Cardiac fibroblast (primary cell): Measurements from ENCODE around the gene PDLIM4.

ENCODE experiments used
- DNase-seq, 2 donors: peaks; one replicate each; pipeline versions ENCODE4 v3.0.0 to v3.0.0-alpha.2; 2010; ENCODE audit warnings: low read depth in 2 of 2
- H3K4me3 ChIP-seq, 2 donors: replicated peaks in 1 of 2; 1 replicate in 1 of 2; 2 replicates in 1 of 2; pipeline ENCODE4 v1.5.1; 2011; ENCODE audit warnings: low read depth in 2 of 2, low read length in 2 of 2, mild to moderate bottlenecking in 2 of 2, moderate library complexity in 1 of 2
- TF ChIP-seq, protein P1 (sequence below): IDR thresholded peaks from one replicate; pipeline ENCODE4 v1.5.1; 2011; ENCODE audit warnings: low read depth, mild to moderate bottlenecking, low read length, inconsistent platforms

Gene PDLIM4

DNA sequence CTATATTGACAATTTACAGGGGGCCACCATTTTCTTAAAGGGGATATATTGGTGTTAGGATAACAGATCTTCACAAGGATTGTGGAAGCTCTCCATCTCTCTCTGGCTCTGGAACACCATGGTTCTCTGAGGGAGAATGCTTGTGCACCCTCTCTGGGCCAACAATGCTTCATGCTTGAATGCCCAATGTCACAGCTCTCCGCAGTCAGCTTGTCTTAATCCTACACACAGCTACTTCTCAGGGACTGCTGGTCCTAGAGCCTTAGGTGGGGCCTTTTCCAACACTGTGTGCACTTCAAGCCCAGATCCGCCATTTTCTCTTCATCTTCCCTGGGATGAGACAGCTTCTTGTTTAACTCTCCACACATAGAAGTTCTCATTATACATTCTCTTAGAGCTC, 6.9 kb upstream of the PDLIM4 start:
- no peak for DNase-seq
- no peak overlapping the region for H3K4me3 ChIP-seq
- TF ChIP-seq, protein P1, sequence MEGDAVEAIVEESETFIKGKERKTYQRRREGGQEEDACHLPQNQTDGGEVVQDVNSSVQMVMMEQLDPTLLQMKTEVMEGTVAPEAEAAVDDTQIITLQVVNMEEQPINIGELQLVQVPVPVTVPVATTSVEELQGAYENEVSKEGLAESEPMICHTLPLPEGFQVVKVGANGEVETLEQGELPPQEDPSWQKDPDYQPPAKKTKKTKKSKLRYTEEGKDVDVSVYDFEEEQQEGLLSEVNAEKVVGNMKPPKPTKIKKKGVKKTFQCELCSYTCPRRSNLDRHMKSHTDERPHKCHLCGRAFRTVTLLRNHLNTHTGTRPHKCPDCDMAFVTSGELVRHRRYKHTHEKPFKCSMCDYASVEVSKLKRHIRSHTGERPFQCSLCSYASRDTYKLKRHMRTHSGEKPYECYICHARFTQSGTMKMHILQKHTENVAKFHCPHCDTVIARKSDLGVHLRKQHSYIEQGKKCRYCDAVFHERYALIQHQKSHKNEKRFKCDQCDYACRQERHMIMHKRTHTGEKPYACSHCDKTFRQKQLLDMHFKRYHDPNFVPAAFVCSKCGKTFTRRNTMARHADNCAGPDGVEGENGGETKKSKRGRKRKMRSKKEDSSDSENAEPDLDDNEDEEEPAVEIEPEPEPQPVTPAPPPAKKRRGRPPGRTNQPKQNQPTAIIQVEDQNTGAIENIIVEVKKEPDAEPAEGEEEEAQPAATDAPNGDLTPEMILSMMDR = no peak

DNA sequence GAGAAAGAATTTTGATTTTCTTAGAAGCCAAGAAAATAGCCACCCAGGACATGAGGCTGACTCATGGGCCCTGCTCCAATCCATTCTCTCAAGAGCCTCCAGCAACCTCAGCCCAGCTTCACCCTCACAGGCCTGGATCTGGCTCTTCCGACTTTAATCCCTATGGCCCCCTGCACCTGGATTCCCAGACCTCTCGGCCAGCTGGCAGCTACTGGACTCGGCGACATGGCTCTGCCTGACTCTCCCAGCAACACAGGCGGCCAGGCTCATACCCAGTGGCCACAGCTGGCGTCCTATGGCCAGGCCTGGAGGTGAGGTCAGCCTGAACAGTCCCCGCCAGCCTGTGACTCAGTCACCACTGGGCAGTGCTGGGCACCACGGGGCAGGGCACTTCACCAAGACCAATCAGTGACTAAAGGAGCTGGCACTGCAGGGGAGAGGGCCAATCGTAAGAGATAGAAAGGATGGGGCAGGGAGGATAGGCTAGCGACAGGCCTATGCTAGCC, 6.2 kb upstream of the PDLIM4 start:
- TF ChIP-seq, protein P1 = no peak
- no peak overlapping the region for H3K4me3 ChIP-seq
- peak in 1 of 2 donors; percentile 39 for DNase-seq

DNA sequence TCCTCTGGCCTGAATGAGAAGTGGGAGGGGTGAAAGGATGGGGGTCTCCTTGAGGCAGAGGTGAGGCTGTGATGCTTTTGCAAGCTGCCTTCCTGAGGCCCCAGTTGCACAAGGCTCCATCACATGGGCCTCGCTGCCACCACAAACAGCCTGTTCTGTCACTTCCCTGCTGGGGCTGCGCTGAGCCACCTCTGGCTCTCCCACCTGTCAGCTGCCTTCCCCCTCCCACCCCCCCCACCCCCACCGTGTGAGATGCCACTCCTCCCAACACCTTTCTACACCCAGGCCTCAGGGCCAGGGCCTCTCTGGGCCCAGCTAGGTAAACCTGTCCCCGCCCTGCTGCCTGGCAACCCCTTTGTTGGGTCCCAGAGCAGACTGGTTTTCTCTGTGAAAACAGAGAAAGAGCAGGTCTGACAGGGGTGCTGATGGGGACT, 4.5 kb upstream of the PDLIM4 start:
- no peak for DNase-seq
- H3K4me3 ChIP-seq = no peak overlapping the region
- TF ChIP-seq, protein P1 = no peak

DNA sequence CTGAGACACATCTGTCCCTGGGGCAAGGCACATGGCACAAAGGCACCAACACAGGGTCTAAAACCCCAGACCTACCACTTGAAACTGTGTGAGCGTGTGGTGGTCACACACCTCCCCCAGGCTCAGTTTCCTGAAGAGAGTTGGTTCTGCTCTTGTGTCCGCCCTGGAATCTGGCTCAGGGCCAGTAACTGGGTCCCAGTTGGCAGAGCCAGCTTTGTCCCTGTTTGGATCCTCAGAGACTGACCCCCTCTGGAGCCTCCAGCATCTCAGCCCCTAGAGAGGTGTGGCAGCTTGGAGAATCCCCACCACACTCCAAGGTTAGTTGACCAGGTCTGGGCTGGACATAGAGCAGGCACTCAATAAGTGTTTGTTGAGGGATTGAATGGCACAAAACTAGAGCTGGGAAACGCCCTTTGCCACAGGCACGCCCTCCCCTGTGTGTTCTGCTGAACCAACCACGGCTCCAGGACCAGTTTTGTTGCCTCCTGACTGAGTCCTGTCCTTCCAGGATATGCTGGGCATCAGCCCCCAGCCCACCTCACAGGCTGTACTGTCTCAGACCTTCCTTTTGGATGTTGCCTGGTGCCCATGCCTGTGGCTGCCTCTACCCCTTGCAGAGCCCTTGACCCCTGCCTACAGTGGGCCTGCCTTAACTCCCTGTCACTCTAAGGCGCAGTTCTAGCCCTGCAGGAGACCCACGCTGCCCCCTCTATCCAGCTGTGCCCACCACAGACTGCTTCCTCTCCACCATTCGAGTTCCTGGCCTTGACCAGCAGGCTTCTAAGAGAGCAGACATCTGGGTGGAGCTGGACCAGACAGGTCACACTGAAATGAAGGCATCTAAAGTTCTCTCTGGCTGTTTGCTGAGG, 3.8 kb upstream of the PDLIM4 start:
- DNase-seq = no peak
- TF ChIP-seq, protein P1 = no peak

DNA sequence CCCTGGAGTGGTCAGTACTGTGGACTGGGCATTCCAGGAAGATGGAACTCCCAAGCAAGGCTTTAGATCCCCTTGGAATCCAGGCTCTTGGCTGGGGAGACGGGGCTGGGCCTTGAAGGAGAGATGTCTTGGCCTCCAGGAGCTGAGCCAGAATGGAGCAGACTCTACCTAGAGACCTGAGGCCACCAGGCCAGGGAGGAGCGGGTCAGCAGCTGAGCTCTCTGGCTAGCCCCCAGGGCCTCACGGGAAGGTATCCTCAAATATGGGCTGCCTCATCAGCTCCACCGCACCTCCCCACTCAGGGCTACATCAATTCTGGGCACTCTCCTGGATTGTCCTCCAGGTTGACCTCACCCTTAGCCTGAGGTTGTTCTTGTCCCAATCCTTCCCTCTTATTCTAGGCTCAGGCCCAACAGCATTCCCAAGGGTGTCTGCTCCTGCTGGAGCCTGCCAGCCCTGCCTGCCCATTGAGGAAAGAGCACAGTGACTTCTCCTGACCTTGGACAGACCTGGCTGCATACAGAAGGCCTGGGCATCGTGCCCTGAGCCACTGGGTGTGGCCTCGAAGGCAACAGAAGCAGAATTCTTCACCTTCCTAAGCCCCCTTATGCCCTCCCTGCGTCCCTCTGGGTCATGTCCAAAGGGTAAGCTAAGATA, 3.0 kb upstream of the PDLIM4 start:
- peak in 1 of 2 donors; percentile 73 for DNase-seq
- no peak overlapping the region for H3K4me3 ChIP-seq
- TF ChIP-seq, protein P1 = no peak

More for the DNA sequence above, 3.8 kb upstream of the PDLIM4 start:
- no peak overlapping the region for H3K4me3 ChIP-seq

DNA sequence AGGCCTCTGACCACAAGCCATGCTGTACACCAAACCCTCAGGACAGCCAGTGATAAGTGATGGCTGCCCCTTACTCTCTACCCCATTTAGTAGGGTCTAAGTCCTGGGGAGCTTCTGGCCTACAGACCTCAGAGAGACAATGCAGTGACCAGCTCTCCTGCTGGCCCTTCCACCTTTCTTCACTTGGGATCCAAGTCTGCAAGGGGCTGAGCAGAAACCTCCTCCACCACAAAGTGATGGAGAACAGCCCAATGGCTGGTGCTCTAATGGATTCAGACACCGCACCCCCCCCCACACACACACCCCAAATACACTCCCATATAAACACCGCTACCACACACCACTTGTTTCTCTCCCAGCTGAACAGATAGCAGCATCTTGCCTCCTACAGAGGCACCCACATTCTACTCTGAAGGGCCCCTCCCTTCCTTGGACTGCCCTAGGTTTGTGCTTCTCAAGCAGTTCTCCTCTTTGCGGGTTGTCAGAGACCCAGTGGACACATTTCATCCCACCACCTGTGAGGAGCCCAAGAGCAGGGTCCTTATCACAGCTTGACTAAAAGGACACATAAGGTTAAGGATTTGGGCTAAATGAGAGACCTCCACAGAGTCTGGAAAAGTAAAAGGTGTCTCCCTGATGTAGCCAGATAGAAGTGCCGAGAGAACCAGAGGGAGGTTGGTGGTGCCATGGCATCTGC, 1.3 kb upstream of the PDLIM4 start:
- no peak overlapping the region for H3K4me3 ChIP-seq
- no peak for DNase-seq
- TF ChIP-seq, protein P1 = no peak
